Stimulated activated naive CD4-positive, alpha-beta T cell treated with Interleukin-2 at 50 U/mL for 16 hours (primary cell): ENCODE data around the gene KRT16.
"Not testable (repeated sequence)": the region's sequence is repeated elsewhere in the genome, so short reads cannot be mapped to it uniquely, and the experiment has no call there.

Experiments
- DNase-seq: peaks from one replicate; lab custom pipeline; 2025; lab: John Stamatoyannopoulos, UW

The KRT16 gene

DNA sequence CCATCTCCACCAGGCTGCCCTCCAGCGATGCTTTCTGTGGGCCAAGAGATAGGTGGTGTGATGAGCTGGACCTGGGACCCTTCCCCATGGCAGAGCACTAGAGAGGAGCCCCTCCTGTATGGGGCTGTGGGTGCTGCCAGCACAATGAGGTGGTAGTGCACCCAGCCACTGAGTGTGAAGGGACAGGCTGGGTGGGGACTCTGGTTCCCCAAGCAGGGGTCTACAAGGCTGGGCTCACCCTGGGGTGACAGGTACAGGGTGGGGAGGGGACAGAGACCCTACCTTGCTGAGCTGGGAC is 15.5 kb upstream of the KRT16 start:
- not testable (repeated sequence) for DNase-seq

DNA sequence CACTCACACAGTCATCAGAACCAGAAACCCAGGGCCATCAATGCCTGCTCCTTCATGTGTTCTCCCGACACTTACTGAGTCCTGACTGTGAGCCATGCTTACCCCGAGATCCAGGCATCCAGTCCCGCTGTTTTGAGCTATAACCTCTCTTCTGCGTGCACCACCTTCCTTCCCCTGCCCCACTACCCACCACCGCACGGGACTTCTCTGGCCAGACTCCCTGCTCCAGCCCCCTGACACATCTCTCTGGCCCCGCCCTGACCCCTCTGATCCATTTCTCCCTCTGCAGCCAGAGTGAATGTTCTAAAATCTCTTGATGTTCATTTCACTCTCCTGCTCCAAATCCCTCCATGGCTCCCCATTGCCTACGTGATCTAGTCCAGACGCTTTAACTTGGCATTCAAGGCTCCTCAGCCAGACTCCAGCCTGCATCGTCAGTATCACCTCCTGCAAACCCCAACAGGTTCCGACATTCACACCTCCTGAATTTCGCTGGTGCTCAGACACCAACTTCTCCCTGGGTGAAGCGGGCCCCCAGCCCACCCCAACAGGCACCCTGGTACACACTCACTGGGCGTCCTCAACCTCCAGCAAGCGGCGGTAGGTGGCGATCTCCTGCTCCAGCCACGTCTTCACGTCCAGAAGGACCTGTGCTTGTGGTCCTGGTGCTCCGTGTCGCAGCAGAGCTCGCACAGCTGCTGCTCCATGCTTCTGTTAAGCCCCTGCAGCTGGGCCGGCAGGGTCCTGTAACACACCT is 14.9 kb upstream of the KRT16 start:
- no peak for DNase-seq

DNA sequence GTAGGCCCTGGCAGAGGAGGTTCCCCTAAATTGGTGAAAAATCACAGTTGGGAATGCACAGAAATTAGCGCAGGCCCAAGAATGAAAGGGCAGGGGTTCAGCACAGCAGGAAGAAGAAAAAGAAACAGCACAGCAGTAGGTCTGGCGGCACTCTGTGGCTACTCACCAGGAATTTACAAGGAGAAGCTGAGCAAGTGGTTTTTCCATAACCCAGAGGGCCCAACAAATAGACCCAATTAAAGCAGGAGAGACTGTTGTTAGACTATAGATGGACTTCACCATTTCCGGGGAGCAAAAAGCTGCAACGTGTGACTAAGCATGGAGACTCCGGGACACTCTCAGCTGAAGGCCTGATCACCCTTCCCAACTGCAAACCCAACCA is 14.3 kb upstream of the KRT16 start:
- DNase-seq, result not testable (repeated sequence)

DNA sequence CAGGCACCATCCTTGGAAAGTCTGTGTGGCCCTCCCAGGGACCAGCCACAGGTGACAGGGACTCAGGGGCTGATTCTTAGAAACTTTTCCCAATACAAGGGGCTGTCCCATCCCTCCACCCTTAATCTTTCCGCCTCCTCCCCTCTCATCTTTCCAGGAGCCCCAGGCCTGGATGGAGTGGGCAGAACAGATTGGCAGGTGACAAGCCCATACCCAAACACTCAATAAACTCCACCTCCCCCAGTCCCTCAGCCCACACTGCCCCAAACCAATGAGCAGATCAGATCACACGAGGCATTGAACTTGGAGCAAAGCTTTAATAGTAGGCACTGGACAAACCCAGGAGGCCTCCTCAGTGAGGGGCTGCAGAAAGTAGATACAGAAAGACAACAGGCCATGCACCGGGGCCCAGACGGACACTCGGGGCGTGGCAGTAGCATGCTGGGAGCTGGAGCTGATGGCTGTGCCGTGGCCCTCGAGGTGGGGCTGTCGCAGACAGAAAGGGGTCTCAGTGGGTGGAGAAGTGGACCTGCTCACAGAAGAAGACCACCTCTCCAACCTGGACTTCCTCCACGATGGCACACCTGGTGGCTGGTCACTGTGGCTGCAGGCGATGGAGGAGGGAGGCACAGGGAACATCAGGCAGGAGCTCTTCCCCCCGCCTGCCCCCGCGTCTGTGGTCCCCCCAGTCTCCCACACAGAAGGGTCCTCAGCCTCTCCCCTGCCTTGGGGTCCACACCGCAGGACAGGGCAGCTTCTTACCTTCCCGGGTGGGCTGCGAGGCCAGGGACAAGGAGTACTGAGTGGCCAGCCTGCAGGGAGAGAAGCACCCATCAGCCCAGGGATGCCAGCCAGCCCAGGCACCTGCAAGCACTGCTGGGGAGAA is 13.7 kb upstream of the KRT16 start:
- DNase-seq, result not testable (repeated sequence)

DNA sequence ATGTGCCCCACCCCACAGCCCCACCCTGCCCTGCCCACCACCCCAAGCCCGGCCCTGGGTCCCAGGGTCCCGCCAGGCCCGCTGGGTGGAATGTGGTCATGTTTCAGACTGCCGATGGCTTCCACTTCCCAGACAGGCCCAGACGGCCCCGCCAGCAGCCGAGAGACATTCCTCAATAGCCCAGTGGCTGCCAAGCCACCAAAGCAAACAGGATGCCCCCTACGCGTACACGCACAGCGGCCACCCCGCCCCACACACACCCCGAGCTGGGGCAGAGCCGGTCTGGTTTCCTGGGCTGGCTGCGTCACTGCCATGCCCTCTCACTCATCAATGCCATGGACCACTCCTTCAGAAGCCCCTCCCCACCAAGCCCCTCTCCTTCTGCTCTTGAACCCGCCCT is 13.0 kb upstream of the KRT16 start:
- DNase-seq, result no peak

DNA sequence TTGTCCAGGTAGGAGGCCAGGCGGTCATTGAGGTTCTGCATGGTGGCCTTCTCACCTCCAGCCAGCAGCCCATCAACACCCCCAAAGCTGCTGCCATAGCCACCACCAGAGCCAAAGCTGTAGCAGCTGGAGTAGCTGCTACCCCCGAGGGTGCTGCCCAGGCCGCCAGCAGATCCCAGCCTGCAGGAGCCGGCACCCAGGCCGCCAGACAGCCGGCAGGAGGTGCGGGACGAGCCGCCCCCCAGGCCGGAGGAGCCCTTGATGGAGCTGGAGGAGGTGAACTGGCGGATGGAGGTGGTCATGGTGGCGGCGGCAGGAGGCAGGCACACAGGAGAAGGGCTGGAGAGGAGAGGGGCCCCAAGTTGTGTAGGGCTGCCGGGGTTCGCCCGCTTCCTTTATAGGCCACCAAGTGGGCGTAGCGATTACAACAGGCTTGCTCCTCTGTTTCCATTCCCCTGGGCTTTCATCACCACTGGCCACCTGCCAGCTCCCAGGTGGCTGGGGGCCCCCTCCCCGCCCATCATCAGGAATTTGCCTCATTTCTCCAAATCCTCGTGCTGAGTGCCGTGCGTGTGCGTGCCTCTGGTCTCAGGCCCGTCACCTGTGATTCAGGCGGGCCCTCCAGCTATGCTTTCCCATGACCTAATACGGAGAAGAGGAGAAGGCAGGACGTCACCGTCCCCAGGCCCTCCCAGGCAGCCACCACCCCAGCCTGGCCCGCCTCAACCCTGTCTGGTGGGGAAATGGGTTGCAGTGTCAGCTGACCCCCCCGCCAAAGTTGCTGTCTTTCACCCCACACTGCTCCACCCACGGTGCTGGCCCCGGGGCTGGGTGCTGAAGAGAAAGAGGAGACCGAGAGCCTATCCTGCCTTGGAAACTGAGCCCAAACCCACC is 11.9 kb upstream of the KRT16 start, which contains the start of gene KRT17:
Gene KRT17 (minus strand): TSS at position 368 of the 894 bp plus-strand sequence. CDS start 66 bp downstream, at position 302.
- DNase-seq, result no peak

DNA sequence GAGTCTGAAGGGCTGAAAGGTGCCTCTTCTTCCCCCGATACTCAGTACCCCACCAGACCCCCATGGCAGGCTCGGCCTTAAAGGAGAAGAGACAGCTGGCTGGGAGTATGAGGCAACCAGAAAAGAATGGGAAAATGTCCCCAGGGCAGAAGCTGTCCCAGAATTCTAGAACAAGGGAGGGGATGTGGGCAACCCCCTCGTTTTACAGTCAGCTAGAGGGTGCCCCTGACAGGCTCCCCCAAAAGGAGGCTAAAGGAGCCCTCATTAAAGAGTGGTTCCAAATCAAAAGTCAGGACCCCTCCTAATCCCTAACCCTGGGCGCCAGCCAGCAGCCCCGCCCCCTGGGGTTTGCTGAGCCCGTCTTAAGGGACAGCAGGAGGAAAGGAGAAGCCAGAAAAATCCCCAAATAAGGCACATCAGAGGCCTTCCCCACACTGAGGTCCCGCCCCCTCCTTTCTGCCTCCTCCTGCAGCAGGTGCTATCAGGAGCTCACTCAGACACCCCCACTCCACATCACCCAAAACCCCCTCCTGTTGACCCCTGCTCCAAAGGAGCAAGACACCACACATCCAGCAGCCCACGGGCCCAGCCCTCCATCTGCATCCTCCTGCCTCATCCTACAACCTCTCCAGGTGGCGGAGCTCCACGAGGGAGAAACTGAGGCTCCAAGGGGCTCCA is 10.8 kb upstream of the KRT16 start:
- not testable (repeated sequence) for DNase-seq

DNA sequence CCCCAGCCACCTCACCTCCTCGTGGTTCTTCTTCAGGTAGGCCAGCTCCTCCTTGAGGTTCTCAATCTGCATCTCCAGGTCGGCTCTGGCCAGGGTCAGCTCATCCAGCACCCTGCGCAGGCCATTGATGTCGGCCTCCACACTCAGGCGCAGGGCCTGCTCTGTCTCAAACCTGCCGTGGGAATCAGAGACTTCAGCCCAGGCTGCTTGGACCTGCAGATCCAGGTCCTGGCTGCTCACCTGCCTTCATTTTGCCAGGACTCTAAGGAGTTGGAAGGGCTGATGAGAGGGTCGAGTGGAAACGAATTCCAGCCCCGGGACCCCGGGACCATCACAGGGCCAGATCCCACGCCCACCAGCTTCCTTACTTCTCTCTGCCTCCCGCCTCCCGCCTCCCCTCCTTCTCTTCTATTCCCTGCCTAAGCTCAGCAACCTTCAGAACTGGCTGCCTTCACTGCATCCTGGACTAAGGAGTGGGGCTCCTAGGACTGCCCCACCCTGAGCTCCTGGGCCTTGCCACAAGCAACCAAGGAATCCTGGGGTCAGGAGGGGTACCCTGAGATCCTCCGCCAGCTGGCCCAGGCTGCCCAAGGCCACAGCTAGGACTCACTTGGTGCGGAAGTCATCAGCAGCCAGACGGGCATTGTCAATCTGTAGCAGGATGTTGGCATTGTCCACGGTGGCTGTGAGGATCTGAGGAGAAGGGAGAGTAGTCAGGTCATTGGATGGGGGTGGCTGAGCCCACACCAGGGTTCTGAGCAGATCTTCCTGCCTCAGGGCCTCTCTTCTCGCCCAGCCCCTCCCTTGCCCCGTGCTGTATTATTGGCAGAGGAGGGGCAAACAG is 10.0 kb upstream of the KRT16 start:
- not testable (repeated sequence) for DNase-seq

DNA sequence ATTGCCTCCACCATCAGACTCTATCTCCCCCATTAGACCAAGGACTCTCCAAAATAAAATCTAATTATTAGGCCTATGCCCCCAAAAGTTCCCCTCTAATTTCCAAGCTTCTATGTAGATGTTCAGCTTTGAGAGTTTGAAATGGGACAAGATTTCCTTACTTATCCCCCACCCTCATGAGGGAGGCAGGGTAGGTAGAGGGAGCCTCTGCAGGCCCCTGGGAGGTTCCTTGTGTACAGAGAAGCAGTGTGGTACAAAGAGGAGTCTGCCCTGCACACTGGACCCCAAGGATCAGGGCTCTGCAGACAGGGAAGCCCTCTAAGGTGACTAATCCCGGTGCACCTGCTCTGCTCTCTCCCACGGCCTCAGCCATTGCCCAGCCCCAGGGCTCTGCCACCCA is 9.3 kb upstream of the KRT16 start:
- no peak for DNase-seq

DNA sequence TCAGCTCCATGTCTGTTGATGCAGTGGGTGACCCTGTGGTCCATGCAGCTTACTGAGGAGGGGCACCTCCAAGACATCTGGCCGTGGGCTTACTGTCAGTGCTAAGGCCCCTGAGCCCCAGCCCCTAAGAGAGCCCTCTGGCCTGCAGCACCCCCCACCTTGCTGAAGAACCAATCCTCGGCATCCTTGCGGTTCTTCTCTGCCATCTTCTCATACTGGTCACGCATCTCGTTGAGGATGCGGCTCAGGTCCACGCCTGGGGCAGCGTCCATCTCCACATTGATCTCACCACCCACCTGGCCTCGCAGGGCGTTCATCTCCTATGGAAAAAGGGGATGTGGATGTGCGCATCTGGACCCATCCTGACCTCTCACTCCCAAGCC is 8.9 kb upstream of the KRT16 start:
- DNase-seq, result not testable (repeated sequence)

DNA sequence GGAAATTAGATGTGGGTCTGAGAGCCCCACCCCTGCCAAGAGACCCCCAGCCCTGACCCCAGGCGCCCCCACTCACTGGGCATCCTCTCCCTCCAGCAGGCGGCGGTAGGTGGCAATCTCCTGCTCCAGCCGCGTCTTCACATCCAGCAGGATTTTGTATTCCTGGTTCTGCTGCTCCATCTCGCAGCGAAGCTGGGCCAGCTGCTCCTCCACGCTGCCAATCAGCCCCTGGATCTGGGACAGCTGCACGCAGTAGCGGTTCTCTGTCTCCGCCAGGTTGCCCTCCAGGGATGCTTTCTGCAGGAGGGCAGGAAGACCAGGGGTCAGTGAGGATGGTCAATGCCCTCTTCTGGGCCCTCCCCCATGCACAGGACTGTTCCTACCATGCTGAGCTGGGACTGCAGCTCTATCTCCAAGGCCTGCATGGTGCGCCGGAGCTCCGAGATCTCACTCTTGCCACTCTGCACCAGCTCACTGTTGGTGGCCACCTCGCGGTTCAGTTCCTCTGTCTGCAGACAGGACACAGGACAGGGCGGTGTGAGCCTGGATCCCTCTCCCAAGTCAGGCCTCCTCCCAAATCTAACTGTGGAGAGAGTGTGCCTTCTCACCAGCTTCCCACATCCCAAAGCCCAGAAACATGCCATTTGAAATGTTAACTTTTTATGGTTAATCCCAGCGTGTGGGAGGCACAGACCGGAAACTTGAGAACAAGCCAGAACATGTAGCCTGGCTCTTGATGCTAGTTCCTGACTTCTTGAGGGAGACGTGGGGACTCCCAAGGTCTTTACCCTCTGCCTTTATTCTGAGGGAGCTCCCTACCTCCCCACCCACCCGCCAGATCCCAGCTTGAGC is 8.2 kb upstream of the KRT16 start:
- no peak for DNase-seq

DNA sequence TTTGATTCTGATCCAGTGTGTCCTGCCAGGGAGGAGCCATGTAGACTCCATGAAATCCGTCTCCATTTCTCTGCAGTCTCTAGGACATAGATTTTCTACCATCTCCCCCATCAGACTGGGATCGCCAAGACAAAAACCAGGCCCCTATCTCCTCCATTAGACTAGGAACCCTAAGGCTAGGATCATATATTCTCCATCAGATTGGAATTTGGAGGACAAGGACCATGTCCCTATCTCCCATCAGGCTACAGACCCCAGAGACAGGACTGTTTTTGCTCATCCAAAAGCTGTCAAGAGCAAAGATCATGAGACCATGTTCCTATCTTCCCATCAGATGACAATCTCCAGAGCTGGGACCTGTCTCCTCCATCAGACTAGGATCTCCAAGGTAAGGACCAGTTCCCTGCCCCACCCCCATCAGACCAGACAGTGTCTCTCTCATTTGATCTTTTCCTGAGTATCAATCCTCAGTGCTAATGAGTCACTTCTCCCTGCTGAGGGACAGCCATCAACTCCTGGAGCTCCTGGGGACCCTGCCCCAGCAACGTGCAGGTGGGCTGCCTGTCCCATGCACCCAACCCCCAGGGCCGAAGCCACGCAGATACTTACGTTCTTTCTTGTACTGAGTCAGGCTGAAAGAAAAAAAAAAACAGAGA is 7.5 kb upstream of the KRT16 start:
- not testable (repeated sequence) for DNase-seq

DNA sequence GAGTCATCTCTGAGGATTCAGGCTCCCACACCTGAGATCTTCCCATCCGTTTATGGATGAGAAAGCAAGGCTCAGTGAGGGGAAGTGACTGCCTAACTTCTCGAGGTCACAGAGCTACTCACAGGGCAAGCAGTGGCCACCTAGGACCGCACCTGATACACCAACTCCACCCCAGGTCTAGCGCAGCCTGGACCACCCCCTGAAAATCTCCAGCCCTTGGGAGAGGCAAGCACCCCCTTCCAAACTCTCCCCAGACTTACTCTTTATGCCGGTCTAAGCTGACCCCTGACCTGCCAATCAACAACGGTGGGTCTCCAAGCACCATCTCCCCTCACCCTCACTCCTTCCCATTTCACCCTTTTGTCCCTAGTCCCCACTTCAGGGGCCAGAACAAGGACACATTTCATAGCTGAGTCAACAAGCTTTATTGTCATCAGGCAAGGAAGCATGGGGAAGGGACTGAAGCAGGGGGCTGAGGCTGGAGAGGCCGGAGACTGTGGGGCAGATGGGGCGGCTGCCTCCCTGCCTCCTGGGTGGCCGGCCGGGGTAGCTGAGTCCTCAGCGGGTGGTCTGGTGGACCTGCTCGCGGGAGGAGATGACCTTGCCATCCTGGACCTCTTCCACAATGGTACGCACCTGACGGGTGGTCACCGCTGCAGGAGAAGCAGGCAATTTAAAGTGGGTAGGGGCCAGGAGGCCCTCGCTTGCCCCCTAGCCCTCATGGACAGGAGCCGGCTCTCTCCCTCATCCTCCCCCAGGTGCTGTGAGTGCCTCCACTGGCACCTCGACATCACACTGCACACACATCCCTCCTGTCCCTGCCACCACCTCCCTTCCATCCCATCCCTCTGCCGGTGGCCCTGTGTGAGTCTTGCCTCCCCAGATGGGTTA is 6.7 kb upstream of the KRT16 start:
- no peak for DNase-seq

DNA sequence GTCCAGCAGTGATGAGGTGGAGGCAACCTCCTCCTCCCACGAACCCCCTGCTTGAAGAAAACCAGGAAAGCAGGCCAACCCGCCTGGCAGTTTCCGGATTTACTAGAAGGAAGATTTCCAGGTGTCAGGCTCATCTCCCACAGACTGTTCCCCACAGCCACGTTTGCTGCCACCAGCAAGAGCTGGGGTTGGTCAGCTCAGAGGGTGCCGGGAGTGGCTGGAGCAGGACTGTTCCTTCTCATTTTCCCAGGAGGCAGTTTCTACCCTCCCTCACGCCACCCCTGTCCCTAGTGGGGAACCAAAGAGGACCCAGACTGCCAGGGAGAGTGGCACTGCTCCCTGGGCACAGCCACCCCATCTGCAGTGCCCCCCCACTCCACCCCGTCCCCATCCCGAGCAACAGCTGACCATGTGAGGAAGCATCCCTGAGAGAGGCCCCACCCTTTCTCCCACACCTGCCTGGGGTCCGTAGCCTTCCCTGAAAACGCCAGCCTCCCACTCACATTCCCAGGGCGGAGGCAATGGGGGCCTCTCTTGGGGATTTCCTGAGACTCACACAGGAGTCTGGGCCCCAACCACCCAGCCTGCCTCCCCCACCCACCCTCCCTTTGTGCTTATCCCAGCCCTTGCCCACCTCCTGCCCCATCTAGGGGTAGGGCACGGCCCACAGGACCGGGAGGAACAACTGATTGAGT is 5.9 kb upstream of the KRT16 start:
- no peak for DNase-seq

DNA sequence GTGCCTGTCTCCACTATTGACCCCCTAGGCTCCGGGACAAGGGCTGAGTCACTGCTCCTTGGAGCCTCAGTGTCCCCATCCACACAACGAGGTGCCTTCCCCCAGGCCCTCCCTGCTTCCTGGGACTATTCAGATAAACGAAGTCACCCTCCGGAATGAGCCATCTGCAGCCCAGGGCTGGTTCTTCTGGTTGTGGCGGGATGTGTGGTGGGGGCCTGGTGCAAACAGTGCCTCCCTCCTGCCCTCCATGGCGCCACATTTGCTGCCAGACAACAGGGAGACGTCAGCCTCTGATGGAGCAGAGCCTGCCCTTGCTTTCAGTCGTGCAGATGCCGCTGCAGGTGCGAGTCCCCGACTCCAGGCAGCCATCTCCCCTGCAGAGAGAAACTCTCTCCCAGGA is 5.1 kb upstream of the KRT16 start:
- DNase-seq, result no peak

DNA sequence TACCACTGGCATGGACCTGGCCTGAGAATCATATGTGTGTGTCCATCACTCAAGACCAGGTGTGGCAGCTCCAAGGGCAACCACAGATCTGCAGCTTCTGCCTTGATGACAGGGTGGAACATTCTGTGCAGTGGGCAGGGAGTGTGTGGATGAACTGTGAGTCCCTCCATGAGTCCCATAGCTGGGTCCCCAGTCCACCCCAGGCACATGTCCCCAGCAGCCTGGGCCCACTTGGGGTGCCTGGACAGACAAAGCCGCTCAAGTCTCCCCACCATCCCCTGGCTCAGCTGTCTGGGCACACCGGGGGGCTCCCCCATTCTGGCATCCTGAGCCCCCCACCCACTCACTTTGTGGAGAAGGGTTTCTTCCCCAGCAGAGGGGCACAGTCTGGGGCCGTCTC is 4.6 kb upstream of the KRT16 start:
- no peak for DNase-seq

DNA sequence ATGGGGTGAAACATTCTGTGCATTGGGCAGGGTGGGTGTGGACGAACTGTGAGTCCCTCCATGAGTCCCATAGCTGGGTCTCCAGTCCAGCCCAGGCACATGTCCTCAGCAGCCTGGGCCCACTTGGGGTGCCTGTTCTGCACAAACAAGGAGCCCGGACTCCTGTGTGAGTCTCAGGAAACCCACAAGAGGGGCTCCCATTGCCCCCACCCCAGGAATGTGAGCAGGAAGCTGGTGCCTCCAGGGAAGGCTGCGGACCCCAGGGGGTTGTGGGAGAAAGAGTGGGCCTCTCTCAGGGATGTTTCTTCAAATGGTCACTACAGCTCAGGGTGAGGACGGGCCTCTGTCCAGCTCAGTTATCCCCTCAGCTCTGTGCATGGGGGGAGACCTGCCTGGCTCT is 3.9 kb upstream of the KRT16 start:
- not testable (repeated sequence) for DNase-seq

DNA sequence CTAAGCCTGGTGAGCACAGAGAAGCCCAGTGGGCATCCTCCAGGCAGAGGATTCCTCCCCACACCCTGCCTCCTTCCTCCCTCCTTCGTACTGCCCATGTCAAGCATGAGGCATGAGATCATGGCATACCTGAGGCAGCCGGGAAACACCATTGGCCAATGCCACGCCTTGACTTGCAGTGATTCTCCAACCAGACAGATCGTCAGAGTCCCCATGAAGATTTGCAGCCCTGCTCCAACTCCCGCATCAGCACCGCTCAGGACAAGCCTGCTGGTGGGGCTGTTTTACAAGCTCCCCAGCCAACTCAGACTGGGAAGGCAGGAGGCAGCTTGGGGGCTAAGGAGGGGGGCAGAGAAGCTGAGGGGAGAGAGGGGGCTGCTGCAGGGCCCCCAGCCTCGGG is 2.9 kb upstream of the KRT16 start:
- DNase-seq, result no peak
